Sigmoid colon (tissue), 7 donors: Measurements from ENCODE around the gene ATG9B. TPM values are rescaled to one million over a fixed set of nuclear protein-coding genes. Genes with fewer than 3 reads are reported as not detected.

Experiments
- DNase-seq: peaks from one replicate; pipeline ENCODE4 v3.0.0-alpha.2; 2019
- H3K27ac ChIP-seq, 4 donors: fragments of 200-600 bp; sonication (generic); one replicate each; pipeline ENCODE4 v1.5.1; 2016 to 2019; ENCODE audit warnings: mild to moderate bottlenecking in 1 of 4
- H3K27me3 ChIP-seq, 3 donors: fragments of 200-600 bp; sonication (generic); one replicate each; pipeline ENCODE4 v1.5.1; 2019; ENCODE audit warnings: mild to moderate bottlenecking in 1 of 3
- H3K36me3 ChIP-seq, 4 donors: fragments of 200-600 bp; sonication (generic); one replicate each; pipeline ENCODE4 v1.5.1; 2016 to 2019
- H3K4me1 ChIP-seq, 4 donors: fragments of 200-600 bp; sonication (generic); one replicate each; pipeline ENCODE4 v1.5.1; 2017 to 2019
- H3K4me3 ChIP-seq, 4 donors: fragments of 200-600 bp; sonication (generic); one replicate each; pipeline ENCODE4 v1.5.1; 2017 to 2019; ENCODE audit warnings: mild to moderate bottlenecking in 2 of 4, moderate library complexity in 1 of 4
- H3K9me3 ChIP-seq, 4 donors: fragments of 200-600 bp in 3 of 4; sonication (generic) in 3 of 4; one replicate each; pipeline versions ENCODE4 v1.5.1 to v1.6.1; 2013 to 2019
- CTCF ChIP-seq, 4 experiments: fragments of 450-650 bp in 3 of 4; fragments of 200-600 bp in 1 of 4; IDR thresholded peaks; one replicate each; pipeline ENCODE4 v1.5.1; 2016 to 2019; ENCODE audit warnings: antibody characterized with exemption in 4 of 4, mild to moderate bottlenecking in 3 of 4, moderate library complexity in 2 of 4
- EP300 ChIP-seq, 4 donors: sonication (generic); formaldehyde crosslinking; IDR thresholded peaks; one replicate each; pipeline ENCODE4 v1.6.1; 2017; ENCODE audit warnings: antibody characterized with exemption in 4 of 4
- POLR2A ChIP-seq, 2 donors: fragments of 450-650 bp; IDR thresholded peaks; one replicate each; pipeline ENCODE4 v1.6.1; 2016; ENCODE audit warnings: antibody characterized with exemption in 2 of 2, mild to moderate bottlenecking in 2 of 2, moderate library complexity in 2 of 2
- POLR2AphosphoS5 ChIP-seq, 4 donors: sonication (generic); formaldehyde crosslinking; IDR thresholded peaks; one replicate each; pipeline ENCODE4 v1.6.1; 2017; ENCODE audit warnings: antibody characterized with exemption in 4 of 4
- WGBS, 2 donors: extraction: QIAGEN DNeasy Blood & Tissue Kit; methylation state at CpG; one replicate each; pipeline ENCODE4 v1.1.7; 2013; 5-methylcytosine and 5-hydroxymethylcytosine counted together
- intact Hi-C: fragments of 100-400 bp; cut with DNase I; formaldehyde crosslinking; loops from one replicate; pipeline ENCODE4 v1.15.1; 2023
- polyA plus RNA-seq, 3 donors: library from polyadenylated mRNA; stranded (reverse); fragments of 200-250 nt; gene quantifications; one replicate each; pipeline ENCODE4 v1.2.3, GENCODE V29; 2013
- total RNA-seq, 4 donors: library from RNA; depleted of rRNA; stranded (reverse); fragments of >200 nt; gene quantifications; one replicate each; pipeline ENCODE4 v1.1.0, GENCODE V29; 2016
- donor health status: healthy with polysubstance abuse.
- donor health status: Bipolar disorder and iron deficiency.
- donor health status: healthy.

Gene ATG9B
- total and polyA plus RNA-seq, 7 donors, result 1.2 to 1.6 TPM; not detected in 5

DNA sequence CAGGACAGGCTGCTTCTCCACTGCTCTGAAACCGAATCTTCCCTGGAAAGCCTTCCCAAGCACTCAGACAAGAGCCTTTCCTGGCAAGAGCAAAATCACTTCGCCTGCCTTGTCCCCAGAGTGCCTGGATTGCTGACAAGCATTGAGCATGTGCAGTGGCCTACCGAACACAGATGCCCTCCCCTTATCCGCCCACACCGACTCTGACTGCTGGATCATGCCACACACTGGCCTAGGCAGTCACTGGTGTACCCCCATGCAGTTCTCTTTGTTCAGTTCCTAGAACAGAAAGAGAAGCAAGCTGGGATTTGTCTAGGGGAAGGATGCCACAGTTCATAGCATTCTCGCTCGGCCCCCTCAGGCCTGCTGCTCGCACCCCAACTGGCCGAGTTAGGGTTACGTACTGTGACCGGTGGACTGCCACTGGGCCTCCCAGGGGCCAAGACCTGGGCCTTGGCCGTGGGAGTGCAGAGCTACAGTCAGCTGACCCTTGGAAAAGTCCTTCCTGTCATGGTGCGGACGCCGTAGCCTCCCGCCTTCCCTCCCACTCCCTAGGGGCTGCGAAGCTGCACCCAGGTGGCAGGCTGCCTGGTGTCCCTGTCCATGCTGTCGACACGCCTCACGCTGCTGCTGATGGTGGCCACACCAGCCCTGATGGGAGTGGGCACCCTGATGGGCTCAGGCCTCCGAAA is 10.9 kb upstream of the ATG9B start:
- H3K36me3 ChIP-seq, result peaks cover 0 to 47% (median 21%) of the 10 kb centered on the region in 4 donors
- H3K4me3 ChIP-seq, result no peak overlapping the region
- DNase-seq, result no peak
- peaks cover 0 to 19% (median 8%) of the 10 kb centered on the region in 4 donors for H3K4me1 ChIP-seq
- H3K27ac ChIP-seq, result no peak overlapping the region
- no peaks in the 10 kb centered on the region for H3K9me3 ChIP-seq
- WGBS, 2 donors, result 90 to 94% methylated on average over 21 of the region's 21 CpGs
- intact Hi-C loops, result no loop called here
- TF ChIP-seq POLR2AphosphoS5 (IDR thresholded peaks at IDR 0.05) (no peak), CTCF (IDR thresholded peaks at IDR 0.05) (no peak), POLR2A (IDR thresholded peaks at IDR 0.05) (no peak), EP300 (IDR thresholded peaks at IDR 0.05) (no peak)
- H3K27me3 ChIP-seq, result no peaks in the 10 kb centered on the region

- H3K4me1 ChIP-seq, result peaks cover 0 to 21% (median 14%) of the 10 kb centered on the region in 4 donors
- WGBS, 2 donors, result 92 to 95% methylated on average over 21 of the region's 21 CpGs
- intact Hi-C loops, result no loop called here
- peaks cover 0 to 47% (median 21%) of the 10 kb centered on the region in 4 donors for H3K36me3 ChIP-seq
- no peak for DNase-seq
- no peak overlapping the region for H3K27ac ChIP-seq
- no peaks in the 10 kb centered on the region for H3K27me3 ChIP-seq
- TF ChIP-seq POLR2AphosphoS5 (IDR thresholded peaks at IDR 0.05), result no peak
- TF ChIP-seq CTCF (IDR thresholded peaks at IDR 0.05), result no peak
- TF ChIP-seq POLR2A (IDR thresholded peaks at IDR 0.05), result no peak
- no peak for TF ChIP-seq EP300 (IDR thresholded peaks at IDR 0.05)
- H3K4me3 ChIP-seq, result no peak overlapping the region
- no peaks in the 10 kb centered on the region for H3K9me3 ChIP-seq
These were observed 10.2 kb upstream of the ATG9B start for GRCh38 chr7:151034312-151035025.

DNA sequence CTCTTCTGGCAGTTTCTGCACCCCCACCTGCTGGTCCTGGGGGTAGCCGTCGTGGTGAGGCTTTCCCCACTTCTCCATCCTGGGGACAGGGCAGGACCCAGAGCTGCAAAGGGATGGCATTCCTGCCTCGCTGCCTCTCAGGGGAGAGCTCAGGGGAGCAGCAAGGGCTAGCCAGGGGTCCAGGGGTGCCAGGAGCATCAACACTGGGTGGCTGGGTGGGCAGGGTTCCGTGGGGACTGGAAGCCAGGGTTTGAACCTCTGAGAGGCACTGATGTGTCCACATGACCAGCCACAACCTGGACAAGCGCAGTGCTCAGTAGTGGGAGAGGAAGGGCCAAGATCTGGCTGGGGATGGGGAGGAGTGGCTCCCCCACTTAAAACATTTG is 9.6 kb upstream of the ATG9B start:
- Histone ChIP-seq H3K36me3 (peaks cover 0 to 47% (median 21%) of the 10 kb centered on the region in 4 donors), H3K27ac (no peak overlapping the region), H3K27me3 (no peaks in the 10 kb centered on the region), H3K4me3 (no peak overlapping the region), H3K4me1 (peaks cover 0 to 21% (median 16%) of the 10 kb centered on the region in 4 donors), H3K9me3 (no peaks in the 10 kb centered on the region)
- no peak for DNase-seq
- TF ChIP-seq POLR2A (IDR thresholded peaks at IDR 0.05), result no peak
- no peak for TF ChIP-seq POLR2AphosphoS5 (IDR thresholded peaks at IDR 0.05)
- no peak for TF ChIP-seq EP300 (IDR thresholded peaks at IDR 0.05)
- TF ChIP-seq CTCF (IDR thresholded peaks at IDR 0.05), result no peak
- intact Hi-C loops, result no loop called here
- WGBS, 2 donors, result 88 to 93% methylated on average over 5 of the region's 5 CpGs

DNA sequence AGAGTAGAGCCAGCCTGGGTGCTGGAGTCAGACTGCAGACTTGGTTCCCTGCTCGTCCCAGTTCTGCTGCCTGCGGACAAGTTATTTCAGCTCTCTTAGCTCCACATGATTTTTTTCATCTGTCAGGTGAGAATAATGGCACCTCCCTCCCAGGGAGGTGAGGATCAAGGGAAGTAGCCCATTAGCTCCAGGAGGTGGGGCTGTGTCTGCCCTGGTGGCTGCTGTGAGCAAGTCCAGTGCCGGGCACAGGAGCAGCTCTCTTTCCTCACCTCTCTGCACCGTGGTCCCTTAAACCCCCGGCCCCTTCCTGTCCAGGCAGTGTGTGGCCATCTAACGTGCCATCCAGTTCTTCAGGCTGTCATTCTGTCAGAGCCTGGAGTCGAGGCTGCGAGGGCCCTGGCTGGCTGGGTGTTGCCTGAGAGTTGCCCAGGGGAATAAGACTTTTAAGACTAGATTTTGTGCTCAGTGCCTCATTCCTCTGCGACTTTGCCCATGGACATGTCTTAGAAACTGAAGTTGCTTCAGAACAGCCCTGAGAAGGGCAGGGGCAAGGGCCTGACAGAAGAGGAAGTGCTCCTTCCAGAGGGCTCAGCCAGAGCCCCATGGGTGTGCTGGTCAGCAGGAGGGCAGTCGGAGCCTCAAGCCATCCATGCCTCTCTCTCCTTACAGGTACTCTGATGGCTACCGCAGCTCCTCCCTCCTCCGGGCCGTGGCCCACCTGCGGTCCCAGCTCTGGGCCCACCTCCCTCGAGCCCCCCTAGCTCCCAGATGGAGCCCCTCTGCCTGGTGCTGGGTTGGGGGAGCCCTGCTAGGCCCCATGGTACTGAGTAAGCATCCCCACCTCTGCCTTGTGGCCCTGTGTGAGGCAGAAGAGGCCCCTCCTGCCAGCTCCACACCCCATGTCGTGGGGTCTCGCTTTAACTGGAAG is 8.9 kb upstream of the ATG9B start:
- Histone ChIP-seq H3K27me3 (no peaks in the 10 kb centered on the region), H3K4me3 (no peak overlapping the region), H3K9me3 (no peaks in the 10 kb centered on the region), H3K27ac (no peak overlapping the region), H3K36me3 (peaks cover 0 to 47% (median 21%) of the 10 kb centered on the region in 4 donors), H3K4me1 (peaks cover 0 to 18% (median 14%) of the 10 kb centered on the region in 4 donors)
- 91% methylated on average over 17 of the region's 17 CpGs for WGBS, 2 donors
- intact Hi-C loops, result no loop called here
- no peak for TF ChIP-seq EP300 (IDR thresholded peaks at IDR 0.05)
- TF ChIP-seq CTCF (IDR thresholded peaks at IDR 0.05), result no peak
- TF ChIP-seq POLR2A (IDR thresholded peaks at IDR 0.05), result no peak
- no peak for TF ChIP-seq POLR2AphosphoS5 (IDR thresholded peaks at IDR 0.05)
- DNase-seq, result no peak
